Erythroblast (primary cell): ENCODE results near the gene ZNF516.
"Not testable (repeated sequence)": the region's sequence is repeated elsewhere in the genome, so short reads cannot be mapped to it uniquely, and the experiment has no call there.

Experiments
- DNase-seq, 2 experiments: peaks; one replicate each; lab custom pipeline; 2025; lab: John Stamatoyannopoulos, UW
- GATA1 ChIP-seq: IDR thresholded peaks from 2 replicates; pipeline ENCODE4 v1.6.1; 2011; ENCODE audit warnings: low read depth, mild to moderate bottlenecking, control low read depth, low read length, moderate library complexity
- POLR2A ChIP-seq: IDR thresholded peaks from 2 replicates; pipeline ENCODE4 v1.6.1; 2011; ENCODE audit warnings: mild to moderate bottlenecking, low read length

ZNF516 gene

GRCh38 chr18:76495006-76495370 lies at the start of gene ZNF516:
TSS of gene ZNF516 (minus strand) at chr18:76495242. CDS start at chr18:76443054, 52,188 bp downstream.
- peak; percentile 58 to 62 for DNase-seq
- no peak for TF ChIP-seq POLR2A
- TF ChIP-seq GATA1, result no peak

- TF ChIP-seq POLR2A (no peak), GATA1 (no peak)
- DNase-seq, result no peak
These were observed 43.8 kb upstream of the ZNF516 start for GRCh38 chr18:76538846-76539245.

GRCh38 chr18:76537621-76538020 lies 42.6 kb upstream of the ZNF516 start:
- TF ChIP-seq GATA1 (no peak), POLR2A (no peak)
- DNase-seq, result no peak

- not testable (repeated sequence) for DNase-seq
These were observed 41.6 kb upstream of the ZNF516 start for GRCh38 chr18:76536593-76536992.

GRCh38 chr18:76532875-76533274 lies 37.8 kb upstream of the ZNF516 start:
- TF ChIP-seq POLR2A, result no peak
- TF ChIP-seq GATA1, result no peak
- no peak for DNase-seq

- TF ChIP-seq POLR2A, result no peak
- TF ChIP-seq GATA1, result no peak
- DNase-seq, result no peak
These were observed 35.8 kb upstream of the ZNF516 start for GRCh38 chr18:76530846-76531245.

- no peak for DNase-seq
- TF ChIP-seq POLR2A (no peak), GATA1 (no peak)
These were observed 35.3 kb upstream of the ZNF516 start for GRCh38 chr18:76530391-76530790.

- no peak for DNase-seq
- TF ChIP-seq GATA1, result no peak
- no peak for TF ChIP-seq POLR2A
These were observed 34.4 kb upstream of the ZNF516 start for GRCh38 chr18:76529433-76529811.

- TF ChIP-seq POLR2A, result no peak
- no peak for TF ChIP-seq GATA1
- peak; percentile 25 to 39 for DNase-seq
These were observed 33.7 kb upstream of the ZNF516 start for GRCh38 chr18:76528477-76529432.

- TF ChIP-seq POLR2A (no peak), GATA1 (no peak)
- DNase-seq, result no peak
These were observed 30.9 kb upstream of the ZNF516 start for GRCh38 chr18:76525911-76526310.

- no peak for TF ChIP-seq POLR2A
- no peak for TF ChIP-seq GATA1
- DNase-seq, result peak in 1 of 2 experiments; percentile 37
These were observed 30.1 kb upstream of the ZNF516 start for GRCh38 chr18:76524900-76525698.

GRCh38 chr18:76524477-76524876 lies 29.4 kb upstream of the ZNF516 start:
- DNase-seq, result no peak
- no peak for TF ChIP-seq POLR2A

GRCh38 chr18:76522551-76522950 lies 27.5 kb upstream of the ZNF516 start:
- no peak for DNase-seq
- no peak for TF ChIP-seq GATA1
- no peak for TF ChIP-seq POLR2A

- no peak for TF ChIP-seq POLR2A
- no peak for TF ChIP-seq GATA1
These were observed 27.1 kb upstream of the ZNF516 start for GRCh38 chr18:76522122-76522503.

More at GRCh38 chr18:76522122-76522503, 27.1 kb upstream of the ZNF516 start:
- no peak for DNase-seq
